GM19452 (cell line): ENCODE measurements around the gene SBF1.

Source experiments
- ATAC-seq: cut with Tn5 transposase; IDR thresholded peaks from one replicate; pipeline ENCODE4 v1.9.1; 2021; ENCODE audit not compliant: unreplicated experiment

SBF1 gene

DNA sequence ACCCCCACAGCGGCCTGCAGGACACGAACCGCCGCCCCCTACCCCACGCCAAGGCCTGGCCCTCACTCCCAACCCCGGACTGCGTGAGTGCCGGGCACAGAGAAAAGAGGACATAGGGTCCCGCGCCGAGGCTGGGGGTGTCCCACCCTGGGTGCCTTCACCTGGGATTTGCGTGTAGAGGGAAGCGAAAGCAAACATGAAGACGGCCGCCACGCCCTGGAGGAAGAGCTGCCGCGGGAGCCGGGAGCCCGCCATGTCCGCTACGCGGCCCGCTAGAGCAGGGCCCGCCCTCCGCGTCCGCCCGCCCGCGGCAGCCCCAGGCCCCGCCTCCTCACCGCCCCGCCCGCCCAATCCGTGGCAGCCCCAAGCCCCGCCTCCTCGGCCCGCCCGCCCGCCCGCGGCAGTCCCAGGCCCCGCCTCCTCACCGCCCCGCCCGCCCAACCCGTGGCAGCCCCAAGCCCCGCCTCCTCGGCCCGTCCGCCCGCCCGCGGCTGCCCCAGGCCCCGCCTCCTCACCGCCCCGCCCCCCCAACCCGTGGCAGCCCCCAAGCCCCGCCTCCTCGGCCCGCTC lies 32.7 kb upstream of the SBF1 start, which contains the start of gene LMF2:
TSS of gene LMF2 (minus strand) at position 282 of the 570 bp plus-strand sequence. CDS start at position 255, 27 bp downstream.
- peak; percentile 59 for ATAC-seq

DNA sequence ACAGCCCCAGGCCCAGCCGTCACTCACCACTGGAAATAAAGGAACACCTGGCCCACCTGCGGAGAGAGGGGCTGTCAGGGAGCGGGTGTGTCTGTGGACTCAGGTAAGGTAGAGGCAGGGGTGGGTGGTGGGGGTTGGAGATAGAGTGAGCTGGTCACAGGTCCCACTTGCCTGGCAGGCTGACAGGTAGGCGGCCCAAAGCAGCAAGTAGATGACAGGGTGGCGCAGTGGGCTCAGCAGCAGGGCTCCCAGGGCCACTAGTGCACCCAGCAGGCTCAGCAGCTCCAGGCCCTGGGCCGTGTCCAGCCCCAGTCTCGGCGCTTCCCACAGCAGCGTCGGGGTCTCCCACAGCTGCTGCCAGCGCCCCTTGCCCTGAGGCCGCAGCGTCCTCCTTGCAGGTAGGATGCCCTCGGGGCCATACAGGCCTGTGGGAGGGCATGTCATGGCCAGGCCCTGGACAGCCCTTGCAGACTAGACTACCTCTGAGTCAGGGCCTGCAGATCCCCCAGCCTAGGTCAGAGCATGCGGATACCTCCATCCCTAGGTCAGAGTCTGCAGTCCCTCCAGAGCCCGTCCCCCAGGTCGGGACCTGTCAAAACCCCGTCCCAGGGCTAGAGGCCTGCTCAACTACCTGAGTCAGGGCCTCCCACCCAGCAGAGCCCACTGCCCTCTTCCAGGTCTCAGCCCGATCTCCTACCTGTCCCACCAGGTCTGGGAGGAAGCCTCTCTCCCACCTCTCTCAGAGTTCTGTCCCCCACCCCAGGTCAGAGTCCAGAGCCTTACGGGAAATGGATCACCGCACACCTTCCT lies 32.0 kb upstream of the SBF1 start:
- ATAC-seq: peak; percentile 4

DNA sequence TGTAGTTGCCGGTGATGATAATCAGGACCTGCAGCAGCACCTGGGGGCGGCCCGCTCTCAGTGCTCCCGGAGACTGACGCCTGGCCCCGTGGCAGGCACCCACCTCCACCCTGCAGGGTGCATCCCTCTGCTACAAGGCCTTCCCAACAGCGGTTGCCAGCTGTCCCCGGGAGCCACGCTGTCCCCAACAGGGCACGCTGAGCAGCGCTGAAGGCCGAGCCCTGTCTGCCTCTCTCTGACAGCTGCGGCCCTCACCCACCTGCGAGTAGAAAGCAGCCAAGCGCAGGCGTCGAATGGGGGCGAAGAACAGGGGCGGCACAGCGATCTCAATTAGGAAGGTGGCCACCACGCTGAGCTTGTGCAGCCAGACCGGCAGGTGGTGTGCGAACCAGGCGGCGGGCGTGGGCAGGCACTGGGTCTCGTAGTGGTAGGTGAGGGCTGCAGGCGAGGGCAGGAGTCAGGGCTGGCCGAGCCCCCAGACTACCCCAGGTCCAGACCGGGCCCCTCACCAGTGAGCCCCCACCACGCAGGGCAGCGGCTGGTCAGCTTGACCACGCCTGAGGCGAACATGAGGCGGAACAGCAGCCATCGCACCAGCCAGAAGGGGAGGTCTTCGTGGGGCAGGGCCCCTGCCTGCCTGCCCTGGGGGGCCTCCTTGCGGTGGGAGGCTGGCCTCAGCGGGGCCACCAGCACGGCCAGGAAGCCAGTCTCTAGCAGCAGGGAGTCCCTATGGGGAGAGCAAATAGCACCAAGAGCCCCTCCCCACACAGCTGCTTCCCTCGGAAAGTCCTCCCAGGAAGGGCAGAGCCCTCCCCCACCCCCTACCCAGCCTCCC lies 31.2 kb upstream of the SBF1 start:
- ATAC-seq: no peak

GRCh38 chr22:50505276-50505775 lies 30.5 kb upstream of the SBF1 start:
- ATAC-seq: no peak

- ATAC-seq: no peak
These were observed 29.8 kb upstream of the SBF1 start for GRCh38 chr22:50504369-50505211.

DNA sequence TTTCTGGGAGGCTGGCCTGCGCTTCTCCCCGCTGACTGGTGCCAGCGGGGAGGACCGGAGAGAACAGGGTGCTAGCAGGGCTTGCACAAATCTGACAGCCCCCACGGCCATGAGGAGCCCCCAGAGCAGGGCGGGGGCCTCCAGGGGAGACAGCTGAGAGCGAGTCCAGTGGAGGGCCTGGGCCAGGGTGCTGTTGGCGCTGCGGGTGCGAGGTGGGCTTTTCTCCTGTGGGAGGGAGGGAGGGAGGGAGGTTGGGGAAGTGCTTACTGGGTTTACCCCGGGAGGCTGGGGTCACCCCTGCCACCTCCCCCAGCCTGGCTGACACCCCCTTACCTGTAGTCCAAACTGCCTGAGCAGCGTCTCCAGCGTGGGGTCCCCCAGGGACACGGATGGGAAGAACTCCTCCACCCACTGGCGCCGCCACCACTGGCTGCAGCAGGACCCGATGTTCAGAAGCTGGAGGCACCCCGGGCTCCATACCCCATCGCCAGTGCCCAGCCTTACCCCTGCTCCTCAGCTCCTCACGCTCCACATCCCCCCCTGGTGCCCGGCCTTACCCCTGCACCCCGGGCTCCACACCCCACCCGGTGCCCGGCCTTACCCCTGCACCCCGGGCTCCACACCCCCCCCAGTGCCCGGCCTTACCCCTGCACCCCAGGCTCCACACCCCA lies 28.8 kb upstream of the SBF1 start:
- no peak for ATAC-seq

DNA sequence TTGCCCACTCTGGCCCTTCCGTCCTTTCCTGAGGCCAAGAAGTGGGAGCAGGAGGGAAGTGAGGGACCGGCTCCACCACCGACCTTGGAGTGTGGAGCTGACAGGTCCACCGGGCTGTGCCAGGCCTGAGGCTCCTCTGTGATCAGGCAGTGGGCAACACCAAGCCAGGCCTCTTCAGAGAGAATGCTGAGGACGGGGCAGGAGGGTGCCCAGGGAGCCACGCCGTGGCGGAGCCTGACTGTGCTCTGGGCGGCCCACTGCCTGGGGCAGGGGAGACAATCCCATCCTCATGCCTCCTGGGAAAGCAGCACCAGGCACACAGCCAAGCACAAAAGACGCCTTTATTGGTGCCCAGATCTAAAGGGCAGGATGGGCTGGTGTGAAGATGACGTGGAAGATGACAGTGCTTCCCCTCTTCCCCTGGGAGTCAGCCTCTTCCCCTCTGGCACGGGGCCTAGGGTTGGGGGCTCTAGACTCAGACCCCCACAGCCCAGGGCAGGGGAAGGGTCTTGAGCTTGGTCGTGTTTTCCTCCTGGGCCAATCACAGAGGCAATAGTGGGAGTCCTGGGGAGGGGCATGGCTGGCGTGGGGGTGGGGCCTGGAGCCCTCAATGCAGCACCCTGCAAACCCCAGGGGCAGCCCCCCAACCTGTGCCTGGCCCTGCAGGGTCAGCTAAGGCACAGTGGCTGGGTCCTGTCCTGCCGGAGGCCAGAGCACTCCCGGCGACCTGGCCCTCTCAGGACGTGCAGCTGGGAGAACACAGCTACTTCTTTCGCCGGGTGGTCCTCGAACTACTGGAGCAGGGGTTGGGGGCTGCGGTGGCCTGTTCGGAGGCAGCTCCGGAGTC lies 28.0 kb upstream of the SBF1 start:
- no peak for ATAC-seq

- ATAC-seq: no peak
These were observed 27.3 kb upstream of the SBF1 start for GRCh38 chr22:50502096-50502495.

- no peak for ATAC-seq
These were observed 25.6 kb upstream of the SBF1 start for GRCh38 chr22:50500452-50500851.

DNA sequence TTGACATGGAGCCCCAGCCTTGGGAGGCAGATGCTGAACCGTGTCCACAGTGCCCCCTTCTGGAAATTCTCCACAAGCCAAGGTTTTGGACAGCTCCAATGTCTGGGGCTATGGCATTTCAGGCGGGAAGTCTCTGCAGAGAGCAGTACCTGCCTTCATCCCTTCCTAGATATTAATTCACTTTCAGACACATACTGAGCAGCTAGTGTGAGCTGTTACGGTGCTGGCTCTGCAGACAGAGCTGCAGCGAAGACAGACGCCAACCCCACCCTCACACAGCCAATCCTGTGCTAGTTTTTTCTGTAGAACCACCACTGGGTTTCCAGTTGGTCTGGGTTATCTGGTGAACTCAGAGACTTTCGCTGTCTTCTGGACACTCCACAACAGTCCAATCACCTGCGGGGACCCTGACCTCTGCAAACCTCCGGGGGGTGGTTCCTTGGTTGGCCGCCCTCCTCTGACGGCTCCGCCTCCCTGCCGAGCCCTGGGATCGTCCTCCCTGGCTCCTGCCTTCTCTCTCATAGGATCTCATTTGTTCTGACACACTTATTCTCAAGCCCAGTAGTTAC lies 23.6 kb upstream of the SBF1 start:
- no peak for ATAC-seq

GRCh38 chr22:50497093-50497492 lies 22.3 kb upstream of the SBF1 start:
- no peak for ATAC-seq

GRCh38 chr22:50490531-50491308 lies 15.9 kb upstream of the SBF1 start:
- no peak for ATAC-seq

GRCh38 chr22:50489363-50490243 lies 14.8 kb upstream of the SBF1 start:
- ATAC-seq: no peak

DNA sequence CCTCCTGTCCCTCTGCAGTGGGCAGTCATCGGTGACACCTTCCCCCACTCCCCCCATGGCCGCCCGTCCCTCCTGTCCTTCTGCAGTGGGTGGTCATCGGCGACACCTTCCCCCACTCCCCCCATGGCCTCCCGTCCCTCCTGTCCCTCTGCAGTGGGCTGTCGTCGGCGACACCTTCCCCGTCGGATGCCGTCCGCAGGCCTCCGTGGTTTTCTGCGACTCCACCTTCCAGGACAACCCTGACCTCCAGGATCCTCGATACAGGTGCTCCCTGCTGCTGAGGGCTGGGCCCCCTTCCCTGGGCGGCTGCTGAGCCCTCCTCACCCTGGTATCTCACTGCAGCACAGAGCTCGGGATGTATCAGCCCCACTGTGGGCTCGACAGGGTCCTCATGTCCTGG lies 14.1 kb upstream of the SBF1 start:
- ATAC-seq: no peak

GRCh38 chr22:50488006-50488677 lies 13.3 kb upstream of the SBF1 start:
- no peak for ATAC-seq

GRCh38 chr22:50487290-50488005 lies 12.6 kb upstream of the SBF1 start:
- no peak for ATAC-seq
